GM23338 (cell line): ENCODE results near the gene CDKN2AIP. TPM values are rescaled to one million over a fixed set of nuclear protein-coding genes. Genes with fewer than 3 reads are reported as not detected.

Experiments used
- ATAC-seq: fragments of 200-7000 bp; cut with Tn5 transposase; 3 replicates; pipeline ENCODE4 v1.9.1; 2020
- DNase-seq: peaks from one replicate; pipeline ENCODE4 v3.0.0-alpha.2; 2015; ENCODE audit warnings: low spot score
- H2AFZ ChIP-seq: fragments of 200-600 bp; sonication (generic); 2 replicates; pipeline ENCODE4 v1.8.0; 2016; ENCODE audit warnings: antibody characterized with exemption, mild to moderate bottlenecking, moderate library complexity
- H3F3A ChIP-seq: fragments of 200-600 bp; sonication (generic); replicated peaks from 2 replicates; pipeline ENCODE4 v1.8.0; 2017; ENCODE audit warnings: antibody characterized with exemption, mixed run types, low read depth
- H3K27ac ChIP-seq: fragments of 200-600 bp; sonication (generic); 2 replicates; pipeline ENCODE4 v1.6.1; 2016; ENCODE audit warnings: low read depth
- H3K27me3 ChIP-seq: fragments of 200-600 bp; sonication (generic); 2 replicates; pipeline ENCODE4 v1.8.0; 2016; ENCODE audit warnings: mild to moderate bottlenecking, mixed run types, moderate library complexity; ENCODE audit not compliant: insufficient read depth
- H3K36me3 ChIP-seq: fragments of 200-600 bp; sonication (generic); 2 replicates; pipeline ENCODE4 v1.8.0; 2016; ENCODE audit warnings: mild to moderate bottlenecking; ENCODE audit not compliant: insufficient read depth
- H3K4me1 ChIP-seq: fragments of 200-600 bp; sonication (generic); 2 replicates; pipeline ENCODE4 v1.8.0; 2016; ENCODE audit warnings: mild to moderate bottlenecking, moderate library complexity; ENCODE audit not compliant: insufficient read depth
- H3K4me2 ChIP-seq: fragments of 200-600 bp; sonication (generic); 2 replicates; pipeline ENCODE4 v1.7.1; 2017; ENCODE audit warnings: mixed run types
- H3K4me3 ChIP-seq: fragments of 200-600 bp; sonication (generic); 2 replicates; pipeline ENCODE4 v1.6.1; 2016; ENCODE audit warnings: mixed run types
- H3K79me2 ChIP-seq: fragments of 200-600 bp; sonication (generic); replicated peaks from 2 replicates; pipeline ENCODE4 v1.8.0; 2017; ENCODE audit warnings: mild to moderate bottlenecking; ENCODE audit not compliant: insufficient read depth
- H3K9me2 ChIP-seq: fragments of 200-600 bp; sonication (generic); 2 replicates; pipeline ENCODE4 v1.8.0; 2017; ENCODE audit not compliant: insufficient read depth
- H4K20me1 ChIP-seq: fragments of 200-600 bp; sonication (generic); replicated peaks from 2 replicates; pipeline ENCODE4 v1.8.0; 2017; ENCODE audit warnings: mild to moderate bottlenecking; ENCODE audit not compliant: insufficient read depth
- H3K27ac Mint-ChIP-seq: 2 replicates; pipeline ENCODE4 v1.8.0; 2020; ENCODE audit warnings: inconsistent platforms, mild to moderate bottlenecking, moderate library complexity, mixed read lengths
- H3K27me3 Mint-ChIP-seq: 3 replicates; pipeline ENCODE4 v1.8.0; 2022; ENCODE audit warnings: low read depth, mild to moderate bottlenecking, moderate library complexity, mixed read lengths, inconsistent platforms; ENCODE audit not compliant: insufficient read depth, poor library complexity
- H3K36me3 Mint-ChIP-seq: 3 replicates; pipeline ENCODE4 v1.8.0; 2021; ENCODE audit warnings: low read depth, mild to moderate bottlenecking, inconsistent platforms, moderate library complexity, mixed read lengths
- H3K4me1 Mint-ChIP-seq: 3 replicates; pipeline ENCODE4 v1.8.0; 2020; ENCODE audit warnings: mild to moderate bottlenecking, inconsistent platforms, mixed read lengths
- H3K4me3 Mint-ChIP-seq: 3 replicates; pipeline ENCODE4 v1.8.0; 2021; ENCODE audit warnings: moderate library complexity, mild to moderate bottlenecking, inconsistent platforms, mixed read lengths
- H3K9me3 Mint-ChIP-seq: 3 replicates; pipeline ENCODE4 v1.8.0; 2020; ENCODE audit warnings: moderate library complexity, mild to moderate bottlenecking, inconsistent platforms, mixed read lengths
- CREB1 ChIP-seq: fragments of 250-450 bp; sonication (Bioruptor Pico); IDR thresholded peaks from 2 replicates; pipeline ENCODE4 v1.5.0; 2020; ENCODE audit warnings: low read depth, mild to moderate bottlenecking, moderate library complexity
- EZH2 ChIP-seq: fragments of 200-600 bp; sonication (generic); IDR thresholded peaks from one replicate; pipeline ENCODE4 v1.8.0; 2017; ENCODE audit warnings: antibody characterized with exemption, mild to moderate bottlenecking, low read depth; ENCODE audit not compliant: unreplicated experiment
- JUNB ChIP-seq: IDR thresholded peaks from one replicate; pipeline ENCODE4 v1.6.1; 2016; ENCODE audit warnings: antibody characterized with exemption; ENCODE audit not compliant: unreplicated experiment
- REST ChIP-seq: IDR thresholded peaks from one replicate; pipeline ENCODE4 v1.6.1; 2018; ENCODE audit warnings: antibody characterized with exemption; ENCODE audit not compliant: unreplicated experiment
- ZNF114 ChIP-seq: fragments of 250-450 bp; sonication (Bioruptor Pico); IDR thresholded peaks from 2 replicates; pipeline ENCODE4 v1.5.0; 2020; ENCODE audit warnings: mild to moderate bottlenecking, moderate library complexity
- ZNF331 ChIP-seq: fragments of 250-450 bp; sonication (Bioruptor Pico); IDR thresholded peaks from 2 replicates; pipeline ENCODE4 v1.5.0; 2020; ENCODE audit warnings: low read depth, mild to moderate bottlenecking, moderate library complexity
- ZNF462 ChIP-seq: fragments of 250-450 bp; sonication (Bioruptor Pico); IDR thresholded peaks from 2 replicates; pipeline ENCODE4 v1.5.0; 2020; ENCODE audit warnings: mild to moderate bottlenecking, moderate library complexity
- polyA plus RNA-seq: library from polyadenylated mRNA; unstranded; fragments of >200 nt; fragmentation: Nextera tagmentation; extraction: Ambion mirVana; gene quantifications from 2 replicates; pipeline ENCODE4 v1.2.1, GENCODE V29; 2016
- total RNA-seq: library from RNA; depleted of rRNA; stranded (reverse); fragments of >200 nt; shearing (Covaris generic); gene quantifications from 2 replicates; pipeline ENCODE4 v1.2.3, GENCODE V29; 2014
- TF ChIP-seq, protein P1 (sequence below), 2 experiments: fragments of 200-600 bp in 1 of 2; sonication (generic) in 1 of 2; conservative IDR thresholded peaks; 2 replicates each; pipeline versions ENCODE4 v1.5.1 to v1.6.1; 2016 to 2017; ENCODE audit warnings: antibody characterized with exemption in 2 of 2, low read depth in 2 of 2, mild to moderate bottlenecking in 2 of 2, moderate library complexity in 1 of 2
- TF ChIP-seq, protein P2 (sequence below): IDR thresholded peaks from 2 replicates; pipeline ENCODE4 v1.6.1; 2016; ENCODE audit warnings: antibody characterized with exemption

Gene CDKN2AIP
- total and polyA plus RNA-seq, 2 experiments from 2014 or later: 15.2 to 27.2 TPM

- TF ChIP-seq ZNF462 (CRISPR knock-in tag) (no peak), ZNF114 (CRISPR knock-in tag) (no peak), EZH2 (no peak), ZNF331 (CRISPR knock-in tag) (no peak), JUNB (no peak)
- TF ChIP-seq, protein P1, sequence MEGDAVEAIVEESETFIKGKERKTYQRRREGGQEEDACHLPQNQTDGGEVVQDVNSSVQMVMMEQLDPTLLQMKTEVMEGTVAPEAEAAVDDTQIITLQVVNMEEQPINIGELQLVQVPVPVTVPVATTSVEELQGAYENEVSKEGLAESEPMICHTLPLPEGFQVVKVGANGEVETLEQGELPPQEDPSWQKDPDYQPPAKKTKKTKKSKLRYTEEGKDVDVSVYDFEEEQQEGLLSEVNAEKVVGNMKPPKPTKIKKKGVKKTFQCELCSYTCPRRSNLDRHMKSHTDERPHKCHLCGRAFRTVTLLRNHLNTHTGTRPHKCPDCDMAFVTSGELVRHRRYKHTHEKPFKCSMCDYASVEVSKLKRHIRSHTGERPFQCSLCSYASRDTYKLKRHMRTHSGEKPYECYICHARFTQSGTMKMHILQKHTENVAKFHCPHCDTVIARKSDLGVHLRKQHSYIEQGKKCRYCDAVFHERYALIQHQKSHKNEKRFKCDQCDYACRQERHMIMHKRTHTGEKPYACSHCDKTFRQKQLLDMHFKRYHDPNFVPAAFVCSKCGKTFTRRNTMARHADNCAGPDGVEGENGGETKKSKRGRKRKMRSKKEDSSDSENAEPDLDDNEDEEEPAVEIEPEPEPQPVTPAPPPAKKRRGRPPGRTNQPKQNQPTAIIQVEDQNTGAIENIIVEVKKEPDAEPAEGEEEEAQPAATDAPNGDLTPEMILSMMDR (conservative IDR thresholded peaks at IDR 0.05; ENCODE audit: low read depth in 2 of 2): no peak
Measured at GRCh38 chr4:183447646-183448045, 3.2 kb downstream of the CDKN2AIP start (continued).

DNA sequence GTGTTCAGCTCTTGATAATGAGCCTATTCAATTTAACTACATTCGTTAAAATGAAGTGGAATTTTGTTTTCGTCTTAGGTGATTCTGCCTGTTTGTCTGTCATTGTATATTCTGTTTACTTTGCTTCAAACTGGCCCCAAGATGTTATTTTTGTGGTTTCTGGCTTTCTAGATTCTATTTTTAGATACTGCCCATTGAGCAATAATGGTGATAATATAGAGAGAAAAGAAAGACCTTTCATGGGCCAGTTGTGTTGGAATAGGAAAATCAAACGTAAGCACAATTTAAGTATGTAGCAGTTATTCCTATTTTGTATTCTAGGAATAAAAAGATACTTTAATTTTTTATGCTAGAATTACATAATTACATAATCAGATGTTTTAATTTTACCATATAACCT, 4.0 kb downstream of the CDKN2AIP start:
- H3K27ac Mint-ChIP-seq: no peak overlapping the region
- DNase-seq (no peak), ATAC-seq (no peak)
- peaks cover 11% of the 10 kb centered on the region for H3F3A ChIP-seq
- no peaks in the 10 kb centered on the region for H3K27me3 ChIP-seq
- H3K4me1 ChIP-seq: peaks cover under 1% of the 10 kb centered on the region
- H3K27me3 Mint-ChIP-seq: peaks cover 3% of the 10 kb centered on the region
- peaks cover 56% of the 10 kb centered on the region for H3K36me3 Mint-ChIP-seq
- H3K9me2 ChIP-seq: no peaks in the 10 kb centered on the region
- H3K36me3 ChIP-seq: peaks cover 27% of the 10 kb centered on the region
- H2AFZ ChIP-seq: no peak overlapping the region
- no peak overlapping the region for H3K4me2 ChIP-seq
- no peaks in the 10 kb centered on the region for H3K9me3 Mint-ChIP-seq
- H3K4me3 ChIP-seq: no peak overlapping the region
- peaks cover 33% of the 10 kb centered on the region for H3K79me2 ChIP-seq
- no peak overlapping the region for H3K27ac ChIP-seq
- no peak overlapping the region for H3K4me3 Mint-ChIP-seq
- no peak for TF ChIP-seq REST
- TF ChIP-seq, protein P2, sequence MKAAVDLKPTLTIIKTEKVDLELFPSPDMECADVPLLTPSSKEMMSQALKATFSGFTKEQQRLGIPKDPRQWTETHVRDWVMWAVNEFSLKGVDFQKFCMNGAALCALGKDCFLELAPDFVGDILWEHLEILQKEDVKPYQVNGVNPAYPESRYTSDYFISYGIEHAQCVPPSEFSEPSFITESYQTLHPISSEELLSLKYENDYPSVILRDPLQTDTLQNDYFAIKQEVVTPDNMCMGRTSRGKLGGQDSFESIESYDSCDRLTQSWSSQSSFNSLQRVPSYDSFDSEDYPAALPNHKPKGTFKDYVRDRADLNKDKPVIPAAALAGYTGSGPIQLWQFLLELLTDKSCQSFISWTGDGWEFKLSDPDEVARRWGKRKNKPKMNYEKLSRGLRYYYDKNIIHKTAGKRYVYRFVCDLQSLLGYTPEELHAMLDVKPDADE: no peak
- TF ChIP-seq, protein P1 (conservative IDR thresholded peaks at IDR 0.05; ENCODE audit: low read depth in 2 of 2): no peak
- no peak for TF ChIP-seq CREB1 (CRISPR knock-in tag)
- peaks cover 8% of the 10 kb centered on the region for H3K4me1 Mint-ChIP-seq
- peaks cover 16% of the 10 kb centered on the region for H4K20me1 ChIP-seq
